Fibroblast of mammary gland (primary cell): ENCODE data around the gene NFIA.

Experiments
- DNase-seq: peaks from one replicate; pipeline ENCODE4 v3.0.0-alpha.2; 2010; ENCODE audit warnings: low read depth
- H3K4me3 ChIP-seq: 2 replicates; pipeline ENCODE4 v1.5.1; 2011; ENCODE audit warnings: low read depth, mild to moderate bottlenecking, low read length, moderate library complexity; ENCODE audit not compliant: control insufficient read depth
- TF ChIP-seq, protein P1 (sequence below): conservative IDR thresholded peaks from 2 replicates; pipeline ENCODE4 v1.5.1; 2011; ENCODE audit warnings: low read depth, low read length, inconsistent platforms; ENCODE audit not compliant: control insufficient read depth, insufficient read depth

The NFIA gene

DNA sequence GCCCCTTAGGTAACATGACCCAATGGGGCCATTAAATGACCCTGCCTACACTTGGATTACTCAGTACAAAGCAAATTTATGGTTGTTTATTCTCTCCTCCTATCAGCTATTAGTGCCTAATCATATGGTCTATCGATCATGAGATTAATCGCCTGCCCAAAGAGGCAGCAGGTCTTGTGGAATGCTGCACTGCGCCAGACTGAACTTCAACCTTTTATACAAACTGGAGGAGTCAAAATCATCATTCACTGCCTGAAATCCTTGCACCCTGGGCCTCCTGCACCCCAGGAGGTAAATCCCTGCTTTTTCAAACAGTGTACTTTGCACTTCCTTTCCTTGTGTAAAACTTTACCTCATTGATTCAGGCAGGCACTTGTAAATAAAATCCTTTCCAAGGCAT, 69.7 kb downstream of the NFIA start:
- DNase-seq: no peak
- TF ChIP-seq, protein P1, sequence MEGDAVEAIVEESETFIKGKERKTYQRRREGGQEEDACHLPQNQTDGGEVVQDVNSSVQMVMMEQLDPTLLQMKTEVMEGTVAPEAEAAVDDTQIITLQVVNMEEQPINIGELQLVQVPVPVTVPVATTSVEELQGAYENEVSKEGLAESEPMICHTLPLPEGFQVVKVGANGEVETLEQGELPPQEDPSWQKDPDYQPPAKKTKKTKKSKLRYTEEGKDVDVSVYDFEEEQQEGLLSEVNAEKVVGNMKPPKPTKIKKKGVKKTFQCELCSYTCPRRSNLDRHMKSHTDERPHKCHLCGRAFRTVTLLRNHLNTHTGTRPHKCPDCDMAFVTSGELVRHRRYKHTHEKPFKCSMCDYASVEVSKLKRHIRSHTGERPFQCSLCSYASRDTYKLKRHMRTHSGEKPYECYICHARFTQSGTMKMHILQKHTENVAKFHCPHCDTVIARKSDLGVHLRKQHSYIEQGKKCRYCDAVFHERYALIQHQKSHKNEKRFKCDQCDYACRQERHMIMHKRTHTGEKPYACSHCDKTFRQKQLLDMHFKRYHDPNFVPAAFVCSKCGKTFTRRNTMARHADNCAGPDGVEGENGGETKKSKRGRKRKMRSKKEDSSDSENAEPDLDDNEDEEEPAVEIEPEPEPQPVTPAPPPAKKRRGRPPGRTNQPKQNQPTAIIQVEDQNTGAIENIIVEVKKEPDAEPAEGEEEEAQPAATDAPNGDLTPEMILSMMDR: no peak
- no peak overlapping the region for H3K4me3 ChIP-seq

- TF ChIP-seq, protein P1: no peak
- H3K4me3 ChIP-seq: no peak overlapping the region
- DNase-seq: no peak
Measured at GRCh38 chr1:61152469-61153105, 70.2 kb downstream of the NFIA start.

- no peak overlapping the region for H3K4me3 ChIP-seq
- TF ChIP-seq, protein P1: no peak
- no peak for DNase-seq
Measured at GRCh38 chr1:61156576-61157467, 74.5 kb downstream of the NFIA start.

GRCh38 chr1:61157468-61157987, 75.2 kb downstream of the NFIA start:
- TF ChIP-seq, protein P1: no peak
- no peak overlapping the region for H3K4me3 ChIP-seq
- peak; percentile 87 for DNase-seq

DNA sequence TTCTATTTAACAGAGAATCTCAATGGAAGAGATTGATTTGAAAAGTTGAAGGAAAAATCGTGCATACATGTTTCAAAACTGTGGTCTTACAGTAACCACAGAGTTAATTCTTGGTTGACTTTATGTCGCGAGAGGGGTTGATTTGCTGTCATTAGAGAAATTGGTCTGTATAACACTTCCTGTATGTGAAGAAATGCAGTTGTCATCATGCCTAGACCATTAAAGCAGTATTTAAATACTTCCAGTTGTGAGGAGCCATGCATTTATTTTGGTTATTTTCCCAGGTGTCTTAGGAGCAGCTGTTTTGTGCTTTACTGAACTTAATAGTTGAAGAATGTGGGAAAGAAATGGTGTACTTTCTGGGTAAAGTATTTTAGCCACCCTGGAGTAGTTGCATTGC, 76.2 kb downstream of the NFIA start:
- TF ChIP-seq, protein P1: no peak
- H3K4me3 ChIP-seq: no peak overlapping the region
- DNase-seq: no peak

GRCh38 chr1:61160526-61160925, 78.2 kb downstream of the NFIA start:
- no peak overlapping the region for H3K4me3 ChIP-seq
- DNase-seq: peak; percentile 58
- TF ChIP-seq, protein P1: no peak
